HEK293 (cell line): Measurements from ENCODE around the gene RCL1.

Experiments used
- CTCF ChIA-PET: fragments of 350-600 bp; formaldehyde crosslinking; extraction: SDS; loops from one replicate; lab custom pipeline; 2021; ENCODE audit warnings: antibody characterized with exemption; lab: Yijun Ruan, JAX
- POLR2A ChIA-PET: fragments of 300-600 bp; formaldehyde crosslinking; extraction: SDS; loops from one replicate; lab custom pipeline; 2020; ENCODE audit warnings: antibody characterized with exemption, inconsistent platforms; lab: Yijun Ruan, JAX
- H3K27ac ChIP-seq: fragments of 200-500 bp; sonication (Bioruptor generic); 2 replicates; pipeline ENCODE4 v1.5.1; 2014; ENCODE audit warnings: low read depth, low read length, control low read depth, inconsistent platforms; ENCODE audit errors: extremely low read depth
- H3K36me3 ChIP-seq, 2 experiments: fragments of 200-500 bp in 1 of 2; sonication (Bioruptor generic) in 1 of 2; 1 replicate in 1 of 2; 2 replicates in 1 of 2; pipeline ENCODE4 v1.5.1; 2014 to 2017; ENCODE audit warnings: inconsistent platforms in 2 of 2, low read length in 2 of 2; ENCODE audit not compliant: control insufficient read depth in 2 of 2, insufficient read depth in 1 of 2
- H3K4me1 ChIP-seq: fragments of 200-500 bp; sonication (Bioruptor generic); 2 replicates; pipeline ENCODE4 v1.5.1; 2014; ENCODE audit warnings: mild to moderate bottlenecking, low read length, inconsistent platforms; ENCODE audit not compliant: control insufficient read depth, insufficient read depth
- H3K4me3 ChIP-seq: 2 replicates; pipeline ENCODE4 v1.5.1; 2011; ENCODE audit warnings: low read depth, mild to moderate bottlenecking, control low read depth, low read length, moderate library complexity
- H3K9me3 ChIP-seq: fragments of 200-500 bp; sonication (Bioruptor generic); 2 replicates; pipeline ENCODE4 v1.5.1; 2014; ENCODE audit warnings: low read depth, low read length, inconsistent platforms; ENCODE audit not compliant: control insufficient read depth, insufficient read depth
- GLI4 ChIP-seq: fragments of 450-650 bp; formaldehyde crosslinking; IDR thresholded peaks from 2 replicates; pipeline ENCODE4 v1.5.1; 2016; ENCODE audit warnings: missing biosample characterization, missing genetic modification characterization
- MEIS1 ChIP-seq: sonication (generic); formaldehyde crosslinking; IDR thresholded peaks from 2 replicates; pipeline ENCODE4 v1.8.1; 2022; ENCODE audit warnings: missing genetic modification reagents, mild to moderate bottlenecking, borderline replicate concordance
- OSR2 ChIP-seq: fragments of 450-650 bp; formaldehyde crosslinking; IDR thresholded peaks from 2 replicates; pipeline ENCODE4 v1.5.1; 2016; ENCODE audit warnings: missing biosample characterization, missing genetic modification characterization
- ZBTB10 ChIP-seq: fragments of 450-650 bp; formaldehyde crosslinking; IDR thresholded peaks from 2 replicates; pipeline ENCODE4 v1.5.1; 2016; ENCODE audit warnings: missing biosample characterization, missing genetic modification characterization
- ZIC2 ChIP-seq: fragments of 450-650 bp; formaldehyde crosslinking; IDR thresholded peaks from 2 replicates; pipeline ENCODE4 v1.5.1; 2016; ENCODE audit warnings: missing biosample characterization, missing genetic modification characterization
- ZNF10 ChIP-seq: fragments of 450-650 bp; formaldehyde crosslinking; IDR thresholded peaks from 2 replicates; pipeline ENCODE4 v1.5.1; 2017; ENCODE audit warnings: missing biosample characterization, missing genetic modification characterization
- ZNF148 ChIP-seq: fragments of 450-650 bp; formaldehyde crosslinking; IDR thresholded peaks from 2 replicates; pipeline ENCODE4 v1.5.0; 2017; ENCODE audit warnings: missing biosample characterization, missing genetic modification characterization, borderline replicate concordance
- ZNF18 ChIP-seq: fragments of 450-650 bp; formaldehyde crosslinking; IDR thresholded peaks from 2 replicates; pipeline ENCODE4 v1.5.1; 2016; ENCODE audit warnings: missing biosample characterization, missing genetic modification characterization
- ZNF26 ChIP-seq: fragments of 450-650 bp; formaldehyde crosslinking; IDR thresholded peaks from 2 replicates; pipeline ENCODE4 v1.5.1; 2016; ENCODE audit warnings: missing biosample characterization, missing genetic modification characterization
- ZNF302 ChIP-seq: fragments of 450-650 bp; formaldehyde crosslinking; IDR thresholded peaks from 2 replicates; pipeline ENCODE4 v1.5.1; 2016; ENCODE audit warnings: missing biosample characterization, missing genetic modification characterization, low read depth
- ZNF37A ChIP-seq: fragments of 450-650 bp; IDR thresholded peaks from 2 replicates; pipeline ENCODE4 v1.5.1; 2018; ENCODE audit warnings: missing biosample characterization, missing genetic modification characterization
- ZNF473 ChIP-seq: fragments of 450-650 bp; formaldehyde crosslinking; IDR thresholded peaks from 2 replicates; pipeline ENCODE4 v1.5.1; 2017; ENCODE audit warnings: missing biosample characterization, missing genetic modification characterization
- ZNF549 ChIP-seq: fragments of 450-650 bp; IDR thresholded peaks from 2 replicates; pipeline ENCODE4 v1.5.1; 2018; ENCODE audit warnings: missing biosample characterization, missing genetic modification characterization, mild to moderate bottlenecking, inconsistent platforms, moderate library complexity
- ZNF558 ChIP-seq: fragments of 450-650 bp; formaldehyde crosslinking; IDR thresholded peaks from 2 replicates; pipeline ENCODE4 v1.5.1; 2016; ENCODE audit warnings: missing biosample characterization, missing genetic modification characterization
- ZNF629 ChIP-seq: fragments of 450-650 bp; formaldehyde crosslinking; IDR thresholded peaks from 2 replicates; pipeline ENCODE4 v1.5.1; 2017; ENCODE audit warnings: missing biosample characterization, missing genetic modification characterization
- ZNF768 ChIP-seq: fragments of 450-650 bp; formaldehyde crosslinking; IDR thresholded peaks from 2 replicates; pipeline ENCODE4 v1.5.1; 2018; ENCODE audit warnings: missing biosample characterization, mild to moderate bottlenecking, missing genetic modification characterization
- ZNF777 ChIP-seq: fragments of 450-650 bp; formaldehyde crosslinking; IDR thresholded peaks from 2 replicates; pipeline ENCODE4 v1.5.1; 2017; ENCODE audit warnings: missing biosample characterization, missing genetic modification characterization, borderline replicate concordance
- ZNF792 ChIP-seq: fragments of 450-650 bp; formaldehyde crosslinking; IDR thresholded peaks from 2 replicates; pipeline ENCODE4 v1.5.1; 2016; ENCODE audit warnings: missing biosample characterization, missing genetic modification characterization
- ZSCAN16 ChIP-seq: fragments of 450-650 bp; formaldehyde crosslinking; IDR thresholded peaks from 2 replicates; pipeline ENCODE4 v1.5.1; 2016; ENCODE audit warnings: missing biosample characterization, missing genetic modification characterization

Gene RCL1

GRCh38 chr9:4844056-4844838 lies 51.5 kb downstream of the RCL1 start (continued):
- TF ChIP-seq ZNF148 (tag by site-specific recombination) (no peak), ZNF549 (tag by site-specific recombination) (no peak), MEIS1 (CRISPR knock-in tag) (no peak), ZNF302 (no peak), OSR2 (no peak)

- CTCF ChIA-PET, result interaction anchor here (0.7 kb wide), 1 partner anchor 741 kb away, joined by 3 read pairs; no protein-coding TSS in a partner anchor
- H3K4me1 ChIP-seq, result no peaks in the 10 kb centered on the region
These were observed 56.6 kb downstream of the RCL1 start for GRCh38 chr9:4849369-4849768.

More at GRCh38 chr9:4849369-4849768, 56.6 kb downstream of the RCL1 start:
- H3K36me3 ChIP-seq, result peaks cover 0 to 68% of the 10 kb centered on the region in 2 experiments; a peak in 2 of 3 replicates
- no peak overlapping the region for H3K4me3 ChIP-seq
- TF ChIP-seq GLI4 (tag by site-specific recombination) (no peak), ZNF18 (tag by site-specific recombination) (no peak), ZNF768 (tag by site-specific recombination) (no peak), ZNF37A (tag by site-specific recombination) (no peak), ZBTB10 (tag by site-specific recombination) (no peak), ZIC2 (no peak), ZNF629 (tag by site-specific recombination) (no peak), ZNF792 (tag by site-specific recombination) (no peak), ZNF473 (no peak), ZSCAN16 (no peak), ZNF26 (no peak), ZNF558 (tag by site-specific recombination) (no peak), ZNF10 (tag by site-specific recombination) (no peak), ZNF777 (tag by site-specific recombination) (no peak)
- TF ChIP-seq, all 188 proteins: peak for 0
- no peaks in the 10 kb centered on the region for H3K9me3 ChIP-seq
- no peak overlapping the region for H3K27ac ChIP-seq
- POLR2A ChIA-PET, result no interaction called here
